GM23338 (cell line): ENCODE data around the gene AHSP. TPM values are rescaled to one million over a fixed set of nuclear protein-coding genes. Genes with fewer than 3 reads are reported as not detected.

Experiments used
- ATAC-seq: fragments of 200-7000 bp; cut with Tn5 transposase; 3 replicates; pipeline ENCODE4 v1.9.1; 2020
- DNase-seq: peaks from one replicate; pipeline ENCODE4 v3.0.0-alpha.2; 2015; ENCODE audit warnings: low spot score
- H2AFZ ChIP-seq: fragments of 200-600 bp; sonication (generic); 2 replicates; pipeline ENCODE4 v1.8.0; 2016; ENCODE audit warnings: antibody characterized with exemption, mild to moderate bottlenecking, moderate library complexity
- H3F3A ChIP-seq: fragments of 200-600 bp; sonication (generic); replicated peaks from 2 replicates; pipeline ENCODE4 v1.8.0; 2017; ENCODE audit warnings: antibody characterized with exemption, mixed run types, low read depth
- H3K27ac ChIP-seq: fragments of 200-600 bp; sonication (generic); 2 replicates; pipeline ENCODE4 v1.6.1; 2016; ENCODE audit warnings: low read depth
- H3K27me3 ChIP-seq: fragments of 200-600 bp; sonication (generic); 2 replicates; pipeline ENCODE4 v1.8.0; 2016; ENCODE audit warnings: mild to moderate bottlenecking, mixed run types, moderate library complexity; ENCODE audit not compliant: insufficient read depth
- H3K36me3 ChIP-seq: fragments of 200-600 bp; sonication (generic); 2 replicates; pipeline ENCODE4 v1.8.0; 2016; ENCODE audit warnings: mild to moderate bottlenecking; ENCODE audit not compliant: insufficient read depth
- H3K4me1 ChIP-seq: fragments of 200-600 bp; sonication (generic); 2 replicates; pipeline ENCODE4 v1.8.0; 2016; ENCODE audit warnings: mild to moderate bottlenecking, moderate library complexity; ENCODE audit not compliant: insufficient read depth
- H3K4me2 ChIP-seq: fragments of 200-600 bp; sonication (generic); 2 replicates; pipeline ENCODE4 v1.7.1; 2017; ENCODE audit warnings: mixed run types
- H3K4me3 ChIP-seq: fragments of 200-600 bp; sonication (generic); 2 replicates; pipeline ENCODE4 v1.6.1; 2016; ENCODE audit warnings: mixed run types
- H3K79me2 ChIP-seq: fragments of 200-600 bp; sonication (generic); replicated peaks from 2 replicates; pipeline ENCODE4 v1.8.0; 2017; ENCODE audit warnings: mild to moderate bottlenecking; ENCODE audit not compliant: insufficient read depth
- H3K9me2 ChIP-seq: fragments of 200-600 bp; sonication (generic); 2 replicates; pipeline ENCODE4 v1.8.0; 2017; ENCODE audit not compliant: insufficient read depth
- H4K20me1 ChIP-seq: fragments of 200-600 bp; sonication (generic); replicated peaks from 2 replicates; pipeline ENCODE4 v1.8.0; 2017; ENCODE audit warnings: mild to moderate bottlenecking; ENCODE audit not compliant: insufficient read depth
- H3K27ac Mint-ChIP-seq: 2 replicates; pipeline ENCODE4 v1.8.0; 2020; ENCODE audit warnings: inconsistent platforms, mild to moderate bottlenecking, moderate library complexity, mixed read lengths
- H3K27me3 Mint-ChIP-seq: 3 replicates; pipeline ENCODE4 v1.8.0; 2022; ENCODE audit warnings: low read depth, mild to moderate bottlenecking, moderate library complexity, mixed read lengths, inconsistent platforms; ENCODE audit not compliant: insufficient read depth, poor library complexity
- H3K36me3 Mint-ChIP-seq: 3 replicates; pipeline ENCODE4 v1.8.0; 2021; ENCODE audit warnings: low read depth, mild to moderate bottlenecking, inconsistent platforms, moderate library complexity, mixed read lengths
- H3K4me1 Mint-ChIP-seq: 3 replicates; pipeline ENCODE4 v1.8.0; 2020; ENCODE audit warnings: mild to moderate bottlenecking, inconsistent platforms, mixed read lengths
- H3K4me3 Mint-ChIP-seq: 3 replicates; pipeline ENCODE4 v1.8.0; 2021; ENCODE audit warnings: moderate library complexity, mild to moderate bottlenecking, inconsistent platforms, mixed read lengths
- H3K9me3 Mint-ChIP-seq: 3 replicates; pipeline ENCODE4 v1.8.0; 2020; ENCODE audit warnings: moderate library complexity, mild to moderate bottlenecking, inconsistent platforms, mixed read lengths
- CREB1 ChIP-seq: fragments of 250-450 bp; sonication (Bioruptor Pico); IDR thresholded peaks from 2 replicates; pipeline ENCODE4 v1.5.0; 2020; ENCODE audit warnings: low read depth, mild to moderate bottlenecking, moderate library complexity
- EZH2phosphoT487 ChIP-seq: fragments of 200-600 bp; sonication (generic); IDR thresholded peaks from one replicate; pipeline ENCODE4 v1.8.1; 2018; ENCODE audit warnings: antibody characterized with exemption; ENCODE audit not compliant: unreplicated experiment
- JUNB ChIP-seq: IDR thresholded peaks from one replicate; pipeline ENCODE4 v1.6.1; 2016; ENCODE audit warnings: antibody characterized with exemption; ENCODE audit not compliant: unreplicated experiment
- POLR2AphosphoS5 ChIP-seq: IDR thresholded peaks from 2 replicates; pipeline ENCODE4 v1.6.1; 2016; ENCODE audit warnings: antibody characterized with exemption, low read depth
- STAT1 ChIP-seq: IDR thresholded peaks from one replicate; pipeline ENCODE4 v1.6.1; 2016; ENCODE audit warnings: antibody characterized with exemption; ENCODE audit not compliant: unreplicated experiment
- ZNF114 ChIP-seq: fragments of 250-450 bp; sonication (Bioruptor Pico); IDR thresholded peaks from 2 replicates; pipeline ENCODE4 v1.5.0; 2020; ENCODE audit warnings: mild to moderate bottlenecking, moderate library complexity
- ZNF331 ChIP-seq: fragments of 250-450 bp; sonication (Bioruptor Pico); IDR thresholded peaks from 2 replicates; pipeline ENCODE4 v1.5.0; 2020; ENCODE audit warnings: low read depth, mild to moderate bottlenecking, moderate library complexity
- polyA plus RNA-seq: library from polyadenylated mRNA; unstranded; fragments of >200 nt; fragmentation: Nextera tagmentation; extraction: Ambion mirVana; gene quantifications from 2 replicates; pipeline ENCODE4 v1.2.1, GENCODE V29; 2016
- total RNA-seq: library from RNA; depleted of rRNA; stranded (reverse); fragments of >200 nt; shearing (Covaris generic); gene quantifications from 2 replicates; pipeline ENCODE4 v1.2.3, GENCODE V29; 2014
- TF ChIP-seq, protein P1 (sequence below): IDR thresholded peaks from 2 replicates; pipeline ENCODE4 v1.6.1; 2016; ENCODE audit warnings: antibody characterized with exemption
- TF ChIP-seq, protein P2 (sequence below), 2 experiments: fragments of 200-600 bp in 1 of 2; sonication (generic) in 1 of 2; conservative IDR thresholded peaks; 2 replicates each; pipeline versions ENCODE4 v1.5.1 to v1.6.1; 2016 to 2017; ENCODE audit warnings: antibody characterized with exemption in 2 of 2, low read depth in 2 of 2, mild to moderate bottlenecking in 2 of 2, moderate library complexity in 1 of 2
- TF ChIP-seq, protein P3 (sequence below): fragments of 250-450 bp; sonication (Bioruptor Pico); IDR thresholded peaks from 2 replicates; pipeline ENCODE4 v1.5.0; 2020; ENCODE audit warnings: mild to moderate bottlenecking, moderate library complexity

AHSP gene
- total and polyA plus RNA-seq, 2 experiments from 2014 or later = 2.1 TPM; not detected in 1

DNA sequence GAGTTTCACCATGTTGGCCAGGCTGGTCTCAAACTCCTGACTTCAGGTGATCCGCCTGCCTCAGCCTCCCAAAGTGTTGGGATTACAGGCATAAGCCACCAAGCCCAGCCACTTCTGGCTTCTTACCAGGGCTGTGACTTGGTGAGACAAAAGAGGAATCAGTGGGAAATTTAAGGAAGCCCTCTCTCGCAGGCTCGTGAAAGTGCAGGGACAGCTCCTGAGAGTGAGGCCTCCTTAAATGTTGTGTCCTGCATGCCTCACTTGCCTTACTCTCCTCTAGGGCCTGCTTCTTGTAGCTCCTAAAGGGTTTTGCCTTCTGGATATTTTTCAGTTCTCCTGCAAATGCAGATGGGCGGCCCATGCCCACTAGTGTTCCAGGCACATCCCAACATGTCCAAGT is 5.2 kb downstream of the AHSP start:
- no peaks in the 10 kb centered on the region for H3K36me3 Mint-ChIP-seq
- H3K27ac Mint-ChIP-seq = no peak overlapping the region
- ATAC-seq = peak; percentile 5; the same call in 1 of the 3 replicates
- H3K4me1 Mint-ChIP-seq = peaks cover 23% of the 10 kb centered on the region
- Histone ChIP-seq H3K4me1 (peaks cover 9% of the 10 kb centered on the region), H2AFZ (no peak overlapping the region), H3K9me2 (no peaks in the 10 kb centered on the region), H3K36me3 (no peaks in the 10 kb centered on the region), H3K27me3 (peaks cover 85% of the 10 kb centered on the region), H3K4me2 (no peak overlapping the region), H4K20me1 (no peaks in the 10 kb centered on the region; the same call in none of the 2 replicates), H3K27ac (no peak overlapping the region), H3K79me2 (no peaks in the 10 kb centered on the region), H3K4me3 (no peak overlapping the region), H3F3A (peaks cover 3% of the 10 kb centered on the region; the same call in 1 of the 2 replicates)
- TF ChIP-seq ZNF114 (CRISPR knock-in tag) = no peak
- TF ChIP-seq POLR2AphosphoS5 = no peak
- TF ChIP-seq CREB1 (CRISPR knock-in tag) = no peak
- TF ChIP-seq, protein P1, sequence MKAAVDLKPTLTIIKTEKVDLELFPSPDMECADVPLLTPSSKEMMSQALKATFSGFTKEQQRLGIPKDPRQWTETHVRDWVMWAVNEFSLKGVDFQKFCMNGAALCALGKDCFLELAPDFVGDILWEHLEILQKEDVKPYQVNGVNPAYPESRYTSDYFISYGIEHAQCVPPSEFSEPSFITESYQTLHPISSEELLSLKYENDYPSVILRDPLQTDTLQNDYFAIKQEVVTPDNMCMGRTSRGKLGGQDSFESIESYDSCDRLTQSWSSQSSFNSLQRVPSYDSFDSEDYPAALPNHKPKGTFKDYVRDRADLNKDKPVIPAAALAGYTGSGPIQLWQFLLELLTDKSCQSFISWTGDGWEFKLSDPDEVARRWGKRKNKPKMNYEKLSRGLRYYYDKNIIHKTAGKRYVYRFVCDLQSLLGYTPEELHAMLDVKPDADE = no peak
- no peak for TF ChIP-seq STAT1
- no peak for TF ChIP-seq JUNB
- TF ChIP-seq EZH2phosphoT487 = no peak
- H3K9me3 Mint-ChIP-seq = no peaks in the 10 kb centered on the region; the same call in 2 of the 3 replicates
- H3K27me3 Mint-ChIP-seq = peaks cover 30% of the 10 kb centered on the region
- H3K4me3 Mint-ChIP-seq = no peak overlapping the region
- DNase-seq = peak; percentile 15

DNA sequence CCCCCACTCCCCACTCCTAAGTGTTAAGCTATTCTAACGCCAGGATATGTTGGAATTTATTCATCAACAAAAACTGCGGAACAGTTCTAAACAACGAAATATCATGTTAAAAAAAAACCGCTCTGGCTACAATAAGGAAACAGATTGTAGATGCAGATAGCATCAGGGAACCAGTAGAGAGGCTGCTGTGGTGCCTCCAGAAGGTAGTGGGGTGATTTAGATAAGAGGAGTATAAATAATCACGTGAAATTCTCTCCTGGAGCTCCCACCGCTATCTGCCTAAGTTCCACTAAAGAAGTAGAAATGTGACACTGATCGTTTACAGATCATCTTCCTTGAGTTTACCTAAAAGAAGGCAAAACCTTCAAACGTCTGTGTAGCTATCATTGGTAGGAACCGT is 8.0 kb downstream of the AHSP start:
- Mint-ChIP-seq H3K4me3 (no peak overlapping the region), H3K36me3 (peaks cover 23% of the 10 kb centered on the region), H3K4me1 (peaks cover 3% of the 10 kb centered on the region; the same call in 1 of the 3 replicates), H3K9me3 (peaks cover 27% of the 10 kb centered on the region), H3K27ac (no peak overlapping the region), H3K27me3 (peaks cover 10% of the 10 kb centered on the region)
- ATAC-seq (no peak), DNase-seq (no peak)
- no peaks in the 10 kb centered on the region for H3F3A ChIP-seq
- H3K27me3 ChIP-seq = peaks cover 64% of the 10 kb centered on the region
- no peaks in the 10 kb centered on the region; the same call in 1 of the 2 replicates for H3K4me1 ChIP-seq
- no peak overlapping the region for H3K4me3 ChIP-seq
- no peak overlapping the region for H2AFZ ChIP-seq
- no peaks in the 10 kb centered on the region for H3K9me2 ChIP-seq
- H4K20me1 ChIP-seq = no peaks in the 10 kb centered on the region; the same call in none of the 2 replicates
- H3K79me2 ChIP-seq = no peaks in the 10 kb centered on the region
- no peak overlapping the region for H3K27ac ChIP-seq
- no peaks in the 10 kb centered on the region for H3K36me3 ChIP-seq
- no peak overlapping the region for H3K4me2 ChIP-seq
- no peak for TF ChIP-seq ZNF331 (CRISPR knock-in tag)
- TF ChIP-seq, protein P2, sequence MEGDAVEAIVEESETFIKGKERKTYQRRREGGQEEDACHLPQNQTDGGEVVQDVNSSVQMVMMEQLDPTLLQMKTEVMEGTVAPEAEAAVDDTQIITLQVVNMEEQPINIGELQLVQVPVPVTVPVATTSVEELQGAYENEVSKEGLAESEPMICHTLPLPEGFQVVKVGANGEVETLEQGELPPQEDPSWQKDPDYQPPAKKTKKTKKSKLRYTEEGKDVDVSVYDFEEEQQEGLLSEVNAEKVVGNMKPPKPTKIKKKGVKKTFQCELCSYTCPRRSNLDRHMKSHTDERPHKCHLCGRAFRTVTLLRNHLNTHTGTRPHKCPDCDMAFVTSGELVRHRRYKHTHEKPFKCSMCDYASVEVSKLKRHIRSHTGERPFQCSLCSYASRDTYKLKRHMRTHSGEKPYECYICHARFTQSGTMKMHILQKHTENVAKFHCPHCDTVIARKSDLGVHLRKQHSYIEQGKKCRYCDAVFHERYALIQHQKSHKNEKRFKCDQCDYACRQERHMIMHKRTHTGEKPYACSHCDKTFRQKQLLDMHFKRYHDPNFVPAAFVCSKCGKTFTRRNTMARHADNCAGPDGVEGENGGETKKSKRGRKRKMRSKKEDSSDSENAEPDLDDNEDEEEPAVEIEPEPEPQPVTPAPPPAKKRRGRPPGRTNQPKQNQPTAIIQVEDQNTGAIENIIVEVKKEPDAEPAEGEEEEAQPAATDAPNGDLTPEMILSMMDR (conservative IDR thresholded peaks at IDR 0.05; ENCODE audit: low read depth in 2 of 2) = no peak
- no peak for TF ChIP-seq ZNF114 (CRISPR knock-in tag)
- TF ChIP-seq, protein P3, sequence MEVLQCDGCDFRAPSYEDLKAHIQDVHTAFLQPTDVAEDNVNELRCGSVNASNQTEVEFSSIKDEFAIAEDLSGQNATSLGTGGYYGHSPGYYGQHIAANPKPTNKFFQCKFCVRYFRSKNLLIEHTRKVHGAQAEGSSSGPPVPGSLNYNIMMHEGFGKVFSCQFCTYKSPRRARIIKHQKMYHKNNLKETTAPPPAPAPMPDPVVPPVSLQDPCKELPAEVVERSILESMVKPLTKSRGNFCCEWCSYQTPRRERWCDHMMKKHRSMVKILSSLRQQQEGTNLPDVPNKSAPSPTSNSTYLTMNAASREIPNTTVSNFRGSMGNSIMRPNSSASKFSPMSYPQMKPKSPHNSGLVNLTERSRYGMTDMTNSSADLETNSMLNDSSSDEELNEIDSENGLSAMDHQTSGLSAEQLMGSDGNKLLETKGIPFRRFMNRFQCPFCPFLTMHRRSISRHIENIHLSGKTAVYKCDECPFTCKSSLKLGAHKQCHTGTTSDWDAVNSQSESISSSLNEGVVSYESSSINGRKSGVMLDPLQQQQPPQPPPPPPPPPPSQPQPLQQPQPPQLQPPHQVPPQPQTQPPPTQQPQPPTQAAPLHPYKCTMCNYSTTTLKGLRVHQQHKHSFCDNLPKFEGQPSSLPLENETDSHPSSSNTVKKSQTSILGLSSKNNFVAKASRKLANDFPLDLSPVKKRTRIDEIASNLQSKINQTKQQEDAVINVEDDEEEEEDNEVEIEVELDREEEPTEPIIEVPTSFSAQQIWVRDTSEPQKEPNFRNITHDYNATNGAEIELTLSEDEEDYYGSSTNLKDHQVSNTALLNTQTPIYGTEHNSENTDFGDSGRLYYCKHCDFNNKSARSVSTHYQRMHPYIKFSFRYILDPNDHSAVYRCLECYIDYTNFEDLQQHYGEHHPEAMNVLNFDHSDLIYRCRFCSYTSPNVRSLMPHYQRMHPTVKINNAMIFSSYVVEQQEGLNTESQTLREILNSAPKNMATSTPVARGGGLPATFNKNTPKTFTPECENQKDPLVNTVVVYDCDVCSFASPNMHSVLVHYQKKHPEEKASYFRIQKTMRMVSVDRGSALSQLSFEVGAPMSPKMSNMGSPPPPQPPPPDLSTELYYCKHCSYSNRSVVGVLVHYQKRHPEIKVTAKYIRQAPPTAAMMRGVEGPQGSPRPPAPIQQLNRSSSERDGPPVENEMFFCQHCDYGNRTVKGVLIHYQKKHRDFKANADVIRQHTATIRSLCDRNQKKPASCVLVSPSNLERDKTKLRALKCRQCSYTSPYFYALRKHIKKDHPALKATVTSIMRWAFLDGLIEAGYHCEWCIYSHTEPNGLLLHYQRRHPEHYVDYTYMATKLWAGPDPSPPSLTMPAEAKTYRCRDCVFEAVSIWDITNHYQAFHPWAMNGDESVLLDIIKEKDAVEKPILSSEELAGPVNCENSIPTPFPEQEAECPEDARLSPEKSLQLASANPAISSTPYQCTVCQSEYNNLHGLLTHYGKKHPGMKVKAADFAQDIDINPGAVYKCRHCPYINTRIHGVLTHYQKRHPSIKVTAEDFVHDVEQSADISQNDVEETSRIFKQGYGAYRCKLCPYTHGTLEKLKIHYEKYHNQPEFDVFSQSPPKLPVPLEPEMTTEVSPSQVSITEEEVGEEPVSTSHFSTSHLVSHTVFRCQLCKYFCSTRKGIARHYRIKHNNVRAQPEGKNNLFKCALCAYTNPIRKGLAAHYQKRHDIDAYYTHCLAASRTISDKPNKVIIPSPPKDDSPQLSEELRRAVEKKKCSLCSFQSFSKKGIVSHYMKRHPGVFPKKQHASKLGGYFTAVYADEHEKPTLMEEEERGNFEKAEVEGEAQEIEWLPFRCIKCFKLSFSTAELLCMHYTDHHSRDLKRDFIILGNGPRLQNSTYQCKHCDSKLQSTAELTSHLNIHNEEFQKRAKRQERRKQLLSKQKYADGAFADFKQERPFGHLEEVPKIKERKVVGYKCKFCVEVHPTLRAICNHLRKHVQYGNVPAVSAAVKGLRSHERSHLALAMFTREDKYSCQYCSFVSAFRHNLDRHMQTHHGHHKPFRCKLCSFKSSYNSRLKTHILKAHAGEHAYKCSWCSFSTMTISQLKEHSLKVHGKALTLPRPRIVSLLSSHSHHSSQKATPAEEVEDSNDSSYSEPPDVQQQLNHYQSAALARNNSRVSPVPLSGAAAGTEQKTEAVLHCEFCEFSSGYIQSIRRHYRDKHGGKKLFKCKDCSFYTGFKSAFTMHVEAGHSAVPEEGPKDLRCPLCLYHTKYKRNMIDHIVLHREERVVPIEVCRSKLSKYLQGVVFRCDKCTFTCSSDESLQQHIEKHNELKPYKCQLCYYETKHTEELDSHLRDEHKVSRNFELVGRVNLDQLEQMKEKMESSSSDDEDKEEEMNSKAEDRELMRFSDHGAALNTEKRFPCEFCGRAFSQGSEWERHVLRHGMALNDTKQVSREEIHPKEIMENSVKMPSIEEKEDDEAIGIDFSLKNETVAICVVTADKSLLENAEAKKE (CRISPR knock-in tag) = no peak
- no peak for TF ChIP-seq POLR2AphosphoS5
- TF ChIP-seq STAT1 = no peak
